ENCODE measurements around the gene PRKAG1.

DNA sequence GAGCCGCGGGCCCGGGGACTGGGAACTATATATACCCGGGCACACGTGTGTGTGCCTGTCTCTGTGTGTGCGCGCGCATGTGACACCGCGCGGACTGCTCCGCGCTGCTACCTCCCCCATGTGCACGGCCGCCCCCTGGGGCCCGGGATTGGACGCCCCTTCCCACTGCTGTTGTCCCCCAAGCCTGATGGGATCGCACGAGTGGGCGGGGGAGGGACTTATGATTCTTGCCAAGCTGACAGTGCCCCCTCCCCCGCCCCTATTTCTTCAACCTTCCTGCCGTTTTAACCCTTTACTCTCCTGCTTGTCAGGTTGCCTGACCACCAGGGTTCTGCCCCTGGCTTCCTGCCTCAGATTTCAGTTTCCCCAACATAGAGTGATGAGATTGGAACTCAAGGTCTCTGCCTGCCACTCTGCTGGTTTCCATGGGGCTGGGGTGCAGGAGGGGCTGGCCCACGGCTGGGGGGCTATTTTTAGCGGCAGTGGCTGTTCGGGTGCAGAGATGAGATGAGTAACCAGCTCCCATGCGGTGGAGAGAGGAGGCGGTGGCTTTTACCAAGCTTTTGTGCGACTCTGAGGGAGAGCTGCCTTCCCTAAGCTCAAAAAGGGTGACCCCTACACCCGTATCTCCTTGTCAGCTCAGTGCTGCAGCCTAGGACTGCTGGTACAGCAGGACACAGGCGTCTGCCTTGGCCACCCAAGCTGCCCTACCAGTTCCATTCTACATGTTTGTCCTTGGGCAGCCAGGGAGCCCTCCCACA lies 19.0 kb downstream of the PRKAG1 start, which contains the start of gene DDN:
- TF ChIP-seq, protein P1, sequence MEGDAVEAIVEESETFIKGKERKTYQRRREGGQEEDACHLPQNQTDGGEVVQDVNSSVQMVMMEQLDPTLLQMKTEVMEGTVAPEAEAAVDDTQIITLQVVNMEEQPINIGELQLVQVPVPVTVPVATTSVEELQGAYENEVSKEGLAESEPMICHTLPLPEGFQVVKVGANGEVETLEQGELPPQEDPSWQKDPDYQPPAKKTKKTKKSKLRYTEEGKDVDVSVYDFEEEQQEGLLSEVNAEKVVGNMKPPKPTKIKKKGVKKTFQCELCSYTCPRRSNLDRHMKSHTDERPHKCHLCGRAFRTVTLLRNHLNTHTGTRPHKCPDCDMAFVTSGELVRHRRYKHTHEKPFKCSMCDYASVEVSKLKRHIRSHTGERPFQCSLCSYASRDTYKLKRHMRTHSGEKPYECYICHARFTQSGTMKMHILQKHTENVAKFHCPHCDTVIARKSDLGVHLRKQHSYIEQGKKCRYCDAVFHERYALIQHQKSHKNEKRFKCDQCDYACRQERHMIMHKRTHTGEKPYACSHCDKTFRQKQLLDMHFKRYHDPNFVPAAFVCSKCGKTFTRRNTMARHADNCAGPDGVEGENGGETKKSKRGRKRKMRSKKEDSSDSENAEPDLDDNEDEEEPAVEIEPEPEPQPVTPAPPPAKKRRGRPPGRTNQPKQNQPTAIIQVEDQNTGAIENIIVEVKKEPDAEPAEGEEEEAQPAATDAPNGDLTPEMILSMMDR (IDR thresholded peaks at IDR 0.05) = no peak
- TF ChIP-seq POLR2AphosphoS5 (IDR thresholded peaks at IDR 0.05) (no peak), POLR2A (IDR thresholded peaks at IDR 0.05) (no peak)
